ENCODE measurements around the gene POLA1. TPM values are rescaled to one million over a fixed set of nuclear protein-coding genes. Genes with fewer than 3 reads are reported as not detected.

POLA1 gene
- total and polyA plus RNA-seq, 2 donors from 2014 or later, result 2.2 to 9.7 TPM

DNA sequence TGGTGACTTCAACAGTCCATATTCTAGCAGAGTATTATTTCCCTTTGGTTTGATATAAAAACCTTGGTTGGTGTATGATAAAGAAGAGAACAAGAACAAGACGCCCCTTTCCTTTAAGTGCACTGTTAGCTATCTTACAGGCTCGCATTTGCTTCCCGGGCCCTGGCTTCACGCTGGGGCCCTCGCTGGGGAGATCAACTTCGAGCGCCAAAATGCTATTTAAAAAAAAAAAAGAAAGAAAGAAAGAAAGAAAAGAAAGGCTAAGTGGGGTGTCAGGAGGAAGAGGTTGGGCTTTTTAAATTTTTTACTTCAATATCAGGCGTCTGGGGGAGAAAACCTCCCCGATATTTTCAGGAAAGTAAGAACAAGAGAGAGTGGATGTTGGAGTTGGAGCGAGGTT, 310.3 kb downstream of the POLA1 start:
- intact Hi-C loops (cut with DNase I), result no loop called here
- H3K36me3 ChIP-seq (ENCODE audit: control insufficient read depth in 2 of 3, insufficient read depth in 3 of 3, low read length in 3 of 3), result no peaks in the 10 kb centered on the region
- FAIRE-seq (no peak), DNase-seq (no peak)
- H3K4me1 ChIP-seq (ENCODE audit: control insufficient read depth in 2 of 3, insufficient read depth in 2 of 3, low read depth in 1 of 3, low read length in 3 of 3), result no peaks in the 10 kb centered on the region
- H3K27ac ChIP-seq (ENCODE audit: low read depth in 2 of 2, low read length in 2 of 2), result no peak overlapping the region
- no peaks in the 10 kb centered on the region for H3K9me3 ChIP-seq (ENCODE audit: control insufficient read depth in 2 of 3, insufficient read depth in 1 of 3, low read length in 3 of 3)
- no peak overlapping the region for H3K9ac ChIP-seq (ENCODE audit: low read length in 3 of 3)
- H3K27me3 ChIP-seq (ENCODE audit: control insufficient read depth, insufficient read depth, low read length), result peaks cover 48% of the 10 kb centered on the region
- TF ChIP-seq, protein P1, sequence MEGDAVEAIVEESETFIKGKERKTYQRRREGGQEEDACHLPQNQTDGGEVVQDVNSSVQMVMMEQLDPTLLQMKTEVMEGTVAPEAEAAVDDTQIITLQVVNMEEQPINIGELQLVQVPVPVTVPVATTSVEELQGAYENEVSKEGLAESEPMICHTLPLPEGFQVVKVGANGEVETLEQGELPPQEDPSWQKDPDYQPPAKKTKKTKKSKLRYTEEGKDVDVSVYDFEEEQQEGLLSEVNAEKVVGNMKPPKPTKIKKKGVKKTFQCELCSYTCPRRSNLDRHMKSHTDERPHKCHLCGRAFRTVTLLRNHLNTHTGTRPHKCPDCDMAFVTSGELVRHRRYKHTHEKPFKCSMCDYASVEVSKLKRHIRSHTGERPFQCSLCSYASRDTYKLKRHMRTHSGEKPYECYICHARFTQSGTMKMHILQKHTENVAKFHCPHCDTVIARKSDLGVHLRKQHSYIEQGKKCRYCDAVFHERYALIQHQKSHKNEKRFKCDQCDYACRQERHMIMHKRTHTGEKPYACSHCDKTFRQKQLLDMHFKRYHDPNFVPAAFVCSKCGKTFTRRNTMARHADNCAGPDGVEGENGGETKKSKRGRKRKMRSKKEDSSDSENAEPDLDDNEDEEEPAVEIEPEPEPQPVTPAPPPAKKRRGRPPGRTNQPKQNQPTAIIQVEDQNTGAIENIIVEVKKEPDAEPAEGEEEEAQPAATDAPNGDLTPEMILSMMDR (IDR thresholded peaks at IDR 0.05; ENCODE audit: borderline replicate concordance, extremely low read depth, insufficient read depth), result no peak
- no peak overlapping the region for H3K4me3 ChIP-seq (ENCODE audit: low read length in 3 of 3)

DNA sequence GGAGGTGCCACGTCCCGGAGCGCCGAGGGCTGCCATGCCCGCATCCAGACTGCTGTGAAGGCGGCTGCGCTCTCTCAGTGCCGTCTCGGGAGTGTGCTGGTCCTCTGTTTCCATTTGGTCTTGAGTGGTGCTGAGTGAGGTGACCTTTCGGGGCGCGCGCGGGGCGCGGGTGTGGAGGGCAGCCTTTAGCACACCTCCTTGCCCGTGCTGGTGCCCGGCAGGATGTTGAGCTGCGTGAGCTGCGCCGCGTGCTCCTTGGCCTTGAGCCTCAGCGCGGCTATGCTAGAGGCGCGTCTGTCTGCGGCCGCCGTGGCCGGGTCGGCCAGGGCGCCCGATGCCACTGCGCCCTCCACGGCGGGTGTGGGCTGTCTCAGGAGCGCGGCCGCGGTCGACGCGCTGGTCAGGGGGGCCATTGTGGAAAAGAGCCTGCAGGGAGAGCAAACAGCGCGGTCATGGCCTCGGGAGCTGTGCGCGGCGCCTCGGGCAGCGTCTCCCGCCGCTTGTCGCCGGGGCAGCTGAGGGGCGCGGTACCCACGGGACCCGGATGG, 310.8 kb downstream of the POLA1 start:
- no peak overlapping the region for H3K4me3 ChIP-seq (ENCODE audit: low read length in 3 of 3)
- TF ChIP-seq, protein P1 (IDR thresholded peaks at IDR 0.05; ENCODE audit: borderline replicate concordance, extremely low read depth, insufficient read depth), result no peak
- FAIRE-seq (no peak), DNase-seq (no peak)
- no peak overlapping the region for H3K9ac ChIP-seq (ENCODE audit: low read length in 3 of 3)
- H3K27me3 ChIP-seq (ENCODE audit: control insufficient read depth, insufficient read depth, low read length), result peaks cover 53% of the 10 kb centered on the region
- H3K27ac ChIP-seq (ENCODE audit: low read depth in 2 of 2, low read length in 2 of 2), result no peak overlapping the region
- no peaks in the 10 kb centered on the region for H3K9me3 ChIP-seq (ENCODE audit: control insufficient read depth in 2 of 3, insufficient read depth in 1 of 3, low read length in 3 of 3)
- intact Hi-C loops (cut with DNase I), result no loop called here
- H3K4me1 ChIP-seq (ENCODE audit: control insufficient read depth in 2 of 3, insufficient read depth in 2 of 3, low read depth in 1 of 3, low read length in 3 of 3), result no peaks in the 10 kb centered on the region
- H3K36me3 ChIP-seq (ENCODE audit: control insufficient read depth in 2 of 3, insufficient read depth in 3 of 3, low read length in 3 of 3), result no peaks in the 10 kb centered on the region

DNA sequence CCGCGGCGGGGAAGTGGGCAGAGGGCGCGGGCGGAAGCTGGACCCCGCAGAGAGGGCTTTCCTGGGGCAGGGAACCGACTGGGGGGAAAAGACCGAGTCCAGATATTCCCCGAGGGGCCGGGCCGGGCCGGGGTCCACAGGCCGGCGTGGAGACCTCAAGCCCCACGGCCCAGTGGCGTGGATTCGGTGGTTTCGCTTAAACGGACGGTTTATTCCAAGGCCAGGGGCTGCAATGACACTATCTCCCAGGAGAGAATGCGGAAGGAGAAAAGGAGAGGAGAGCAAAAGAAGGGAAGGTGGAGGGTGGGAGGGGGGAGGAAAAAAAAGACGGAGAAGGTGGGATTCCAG, 311.3 kb downstream of the POLA1 start:
- FAIRE-seq, result no peak
- no peak overlapping the region for H3K4me3 ChIP-seq (ENCODE audit: low read length in 3 of 3)

More for the DNA sequence above, 311.3 kb downstream of the POLA1 start:
- Histone ChIP-seq H3K4me1 (ENCODE audit: control insufficient read depth in 2 of 3, insufficient read depth in 2 of 3, low read depth in 1 of 3, low read length in 3 of 3) (no peaks in the 10 kb centered on the region), H3K27me3 (ENCODE audit: control insufficient read depth, insufficient read depth, low read length) (peaks cover 56% of the 10 kb centered on the region), H3K9me3 (ENCODE audit: control insufficient read depth in 2 of 3, insufficient read depth in 1 of 3, low read length in 3 of 3) (no peaks in the 10 kb centered on the region), H3K27ac (ENCODE audit: low read depth in 2 of 2, low read length in 2 of 2) (no peak overlapping the region), H3K9ac (ENCODE audit: low read length in 3 of 3) (no peak overlapping the region), H3K36me3 (ENCODE audit: control insufficient read depth in 2 of 3, insufficient read depth in 3 of 3, low read length in 3 of 3) (no peaks in the 10 kb centered on the region)
- intact Hi-C loops (cut with DNase I), result no loop called here
- TF ChIP-seq, protein P1 (IDR thresholded peaks at IDR 0.05; ENCODE audit: borderline replicate concordance, extremely low read depth, insufficient read depth), result no peak
- no peak for DNase-seq

Data from kidney (tissue), 14 donors.